Measurements from ENCODE around the gene OR6P1.

DNA sequence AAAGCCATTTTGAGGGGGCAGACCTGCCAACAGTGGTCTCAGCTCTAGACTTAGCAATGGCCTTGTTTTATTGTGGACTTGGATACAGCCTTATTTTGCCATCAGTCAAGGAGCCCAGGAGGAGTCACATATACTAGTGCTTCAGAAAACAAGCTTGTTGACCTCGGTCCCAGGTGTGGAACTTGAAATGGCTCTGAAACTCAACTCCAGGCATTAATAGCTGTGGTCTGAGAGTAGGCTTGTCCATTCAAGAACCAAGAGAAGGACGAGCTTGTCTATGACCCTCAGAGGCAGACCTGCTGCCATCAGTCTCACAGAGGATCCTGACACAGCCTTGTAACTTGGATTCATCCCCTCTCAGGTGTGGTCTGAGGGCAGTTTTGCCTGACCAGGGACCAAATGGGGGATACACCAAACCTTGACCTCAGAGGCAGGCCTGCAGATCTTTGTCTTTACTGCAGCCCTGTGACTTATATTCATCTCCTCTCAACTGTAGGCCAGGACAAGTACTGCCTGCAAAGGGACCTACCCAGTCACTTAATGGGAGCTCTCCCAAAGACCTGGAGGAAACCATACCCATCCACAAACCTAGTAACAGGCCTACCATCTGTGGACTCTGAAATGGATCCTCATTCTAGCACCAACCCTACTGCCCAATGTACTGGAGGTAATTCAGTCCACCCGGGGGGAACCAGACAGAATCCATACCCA, 49.3 kb downstream of the OR6P1 start:
- TF ChIP-seq, protein P1, sequence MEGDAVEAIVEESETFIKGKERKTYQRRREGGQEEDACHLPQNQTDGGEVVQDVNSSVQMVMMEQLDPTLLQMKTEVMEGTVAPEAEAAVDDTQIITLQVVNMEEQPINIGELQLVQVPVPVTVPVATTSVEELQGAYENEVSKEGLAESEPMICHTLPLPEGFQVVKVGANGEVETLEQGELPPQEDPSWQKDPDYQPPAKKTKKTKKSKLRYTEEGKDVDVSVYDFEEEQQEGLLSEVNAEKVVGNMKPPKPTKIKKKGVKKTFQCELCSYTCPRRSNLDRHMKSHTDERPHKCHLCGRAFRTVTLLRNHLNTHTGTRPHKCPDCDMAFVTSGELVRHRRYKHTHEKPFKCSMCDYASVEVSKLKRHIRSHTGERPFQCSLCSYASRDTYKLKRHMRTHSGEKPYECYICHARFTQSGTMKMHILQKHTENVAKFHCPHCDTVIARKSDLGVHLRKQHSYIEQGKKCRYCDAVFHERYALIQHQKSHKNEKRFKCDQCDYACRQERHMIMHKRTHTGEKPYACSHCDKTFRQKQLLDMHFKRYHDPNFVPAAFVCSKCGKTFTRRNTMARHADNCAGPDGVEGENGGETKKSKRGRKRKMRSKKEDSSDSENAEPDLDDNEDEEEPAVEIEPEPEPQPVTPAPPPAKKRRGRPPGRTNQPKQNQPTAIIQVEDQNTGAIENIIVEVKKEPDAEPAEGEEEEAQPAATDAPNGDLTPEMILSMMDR (conservative IDR thresholded peaks at IDR 0.05 in 1 of 2, IDR thresholded peaks at IDR 0.05 in 1 of 2; ENCODE audit: low read depth in 1 of 2, low read length in 2 of 2): no peak
- no peak for TF ChIP-seq EZH2 (IDR thresholded peaks at IDR 0.05; ENCODE audit: low read length, missing control alignments)
